MCF 10A (cell line): Measurements from ENCODE around the gene SDK2. TPM values are rescaled to one million over a fixed set of nuclear protein-coding genes. Genes with fewer than 3 reads are reported as not detected.

Experiments used
- BruUV-seq: library from RNA; stranded (reverse); fragments of 400-500 nt; replicated peaks from 2 replicates; lab custom pipeline; 2021; lab: Mats Ljungman, UMichigan
- CTCF ChIA-PET: fragments of 300-600 bp; sonication (Branson Sonifier 250); formaldehyde crosslinking; extraction: SDS; loops from one replicate; lab custom pipeline; 2021; ENCODE audit warnings: antibody characterized with exemption, inconsistent platforms; lab: Yijun Ruan, JAX
- POLR2A ChIA-PET: fragments of 300-600, 350-650 bp; sonication (Branson Sonifier 250); formaldehyde crosslinking; extraction: SDS; loops from one replicate; lab custom pipeline; 2020; ENCODE audit warnings: antibody characterized with exemption, inconsistent platforms; lab: Yijun Ruan, JAX
- DNase-seq: peaks from one replicate; pipeline ENCODE4 v3.0.0-alpha.2; 2018; ENCODE audit not compliant: unreplicated experiment
- H3K27ac Mint-ChIP-seq: one replicate; pipeline ENCODE4 v1.8.0; 2022; ENCODE audit warnings: mild to moderate bottlenecking, low read depth, mixed read lengths; ENCODE audit not compliant: unreplicated experiment
- H3K27me3 Mint-ChIP-seq: one replicate; pipeline ENCODE4 v1.8.0; 2022; ENCODE audit warnings: mixed read lengths; ENCODE audit not compliant: insufficient read depth, unreplicated experiment
- H3K36me3 Mint-ChIP-seq: one replicate; pipeline ENCODE4 v1.8.0; 2022; ENCODE audit warnings: mild to moderate bottlenecking, moderate library complexity, mixed read lengths; ENCODE audit not compliant: insufficient read depth, unreplicated experiment
- H3K4me1 Mint-ChIP-seq: one replicate; pipeline ENCODE4 v1.8.0; 2022; ENCODE audit warnings: mixed read lengths; ENCODE audit not compliant: insufficient read depth, unreplicated experiment
- H3K4me3 Mint-ChIP-seq: one replicate; pipeline ENCODE4 v1.8.0; 2022; ENCODE audit warnings: mild to moderate bottlenecking, moderate library complexity, mixed read lengths; ENCODE audit not compliant: unreplicated experiment
- H3K9me3 Mint-ChIP-seq: one replicate; pipeline ENCODE4 v1.8.0; 2022; ENCODE audit warnings: mixed read lengths; ENCODE audit not compliant: unreplicated experiment
- intact Hi-C: fragments of 100-400 bp; cut with micrococcal nuclease; formaldehyde crosslinking; loops from 2 replicates; pipeline ENCODE4 v1.14.1; 2022
- total RNA-seq: library from RNA; stranded (reverse); gene quantifications from 2 replicates; pipeline ENCODE4 v1.2.3, GENCODE V29; 2022
- TF ChIP-seq, protein P1 (sequence below): fragments of 200-600 bp; IDR thresholded peaks from one replicate; pipeline ENCODE4 v1.8.0; 2022; ENCODE audit warnings: antibody characterized with exemption, mild to moderate bottlenecking; ENCODE audit not compliant: unreplicated experiment

The SDK2 gene
- total RNA-seq, 1 experiment from 2014 or later, result not detected

GRCh38 chr17:73357318-73357717, 286.9 kb downstream of the SDK2 start:
- H3K27me3 Mint-ChIP-seq, result no peaks in the 10 kb centered on the region
- H3K36me3 Mint-ChIP-seq, result no peaks in the 10 kb centered on the region
- H3K27ac Mint-ChIP-seq, result no peak overlapping the region
- no peak overlapping the region for H3K4me3 Mint-ChIP-seq
- intact Hi-C loops, result no loop called here
- TF ChIP-seq, protein P1, sequence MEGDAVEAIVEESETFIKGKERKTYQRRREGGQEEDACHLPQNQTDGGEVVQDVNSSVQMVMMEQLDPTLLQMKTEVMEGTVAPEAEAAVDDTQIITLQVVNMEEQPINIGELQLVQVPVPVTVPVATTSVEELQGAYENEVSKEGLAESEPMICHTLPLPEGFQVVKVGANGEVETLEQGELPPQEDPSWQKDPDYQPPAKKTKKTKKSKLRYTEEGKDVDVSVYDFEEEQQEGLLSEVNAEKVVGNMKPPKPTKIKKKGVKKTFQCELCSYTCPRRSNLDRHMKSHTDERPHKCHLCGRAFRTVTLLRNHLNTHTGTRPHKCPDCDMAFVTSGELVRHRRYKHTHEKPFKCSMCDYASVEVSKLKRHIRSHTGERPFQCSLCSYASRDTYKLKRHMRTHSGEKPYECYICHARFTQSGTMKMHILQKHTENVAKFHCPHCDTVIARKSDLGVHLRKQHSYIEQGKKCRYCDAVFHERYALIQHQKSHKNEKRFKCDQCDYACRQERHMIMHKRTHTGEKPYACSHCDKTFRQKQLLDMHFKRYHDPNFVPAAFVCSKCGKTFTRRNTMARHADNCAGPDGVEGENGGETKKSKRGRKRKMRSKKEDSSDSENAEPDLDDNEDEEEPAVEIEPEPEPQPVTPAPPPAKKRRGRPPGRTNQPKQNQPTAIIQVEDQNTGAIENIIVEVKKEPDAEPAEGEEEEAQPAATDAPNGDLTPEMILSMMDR, result no peak
- ChIA-PET POLR2A (interaction anchor here (1.3 kb wide), 1 partner anchor 19 kb away, joined by 3 read pairs; no protein-coding TSS in a partner anchor), CTCF (interaction anchor here (0.5 to 1.2 kb wide), 3 partner anchors 46 to 439 kb away, joined by 3 to 4 read pairs (median 3); no protein-coding TSS in a partner anchor)
- BruUV-seq, result no TSS peak
- peaks cover 20% of the 10 kb centered on the region for H3K4me1 Mint-ChIP-seq
- no peak for DNase-seq
- no peaks in the 10 kb centered on the region for H3K9me3 Mint-ChIP-seq

- CTCF ChIA-PET, result interaction anchor here (0.7 to 1.5 kb wide), 4 partner anchors 8 to 47 kb away, joined by 3 to 8 read pairs (median 4); no protein-coding TSS in a partner anchor
- no peaks in the 10 kb centered on the region for H3K27me3 Mint-ChIP-seq
- POLR2A ChIA-PET, result interaction anchor here (0.9 to 1.8 kb wide), 7 partner anchors 15 to 89 kb away, joined by 3 to 7 read pairs (median 4); no protein-coding TSS in a partner anchor
- no peaks in the 10 kb centered on the region for H3K9me3 Mint-ChIP-seq
- H3K27ac Mint-ChIP-seq, result no peak overlapping the region
- H3K4me1 Mint-ChIP-seq, result peaks cover 20% of the 10 kb centered on the region
- H3K36me3 Mint-ChIP-seq, result no peaks in the 10 kb centered on the region
- TF ChIP-seq, protein P1, result no peak
- H3K4me3 Mint-ChIP-seq, result no peak overlapping the region
- no peak for DNase-seq
- BruUV-seq, result no TSS peak
- intact Hi-C loops, result no loop called here
These were observed 287.6 kb downstream of the SDK2 start for GRCh38 chr17:73356561-73357170.

- TF ChIP-seq, protein P1, result no peak
- CTCF ChIA-PET, result interaction anchor here (1.0 to 1.5 kb wide), 2 partner anchors 13 to 45 kb away, joined by 3 to 8 read pairs; no protein-coding TSS in a partner anchor
- Mint-ChIP-seq H3K27me3 (no peaks in the 10 kb centered on the region), H3K27ac (no peak overlapping the region), H3K36me3 (no peaks in the 10 kb centered on the region), H3K4me3 (no peak overlapping the region), H3K9me3 (no peaks in the 10 kb centered on the region), H3K4me1 (peaks cover 12% of the 10 kb centered on the region)
- POLR2A ChIA-PET, result interaction anchor here (1.5 to 1.8 kb wide), 2 partner anchors 13 to 44 kb away, joined by 4 to 7 read pairs; no protein-coding TSS in a partner anchor
- BruUV-seq, result no TSS peak
- intact Hi-C loops, result loop anchor here (1.0 kb wide), 1 partner anchor 43 kb away; no protein-coding TSS in a partner anchor
- no peak for DNase-seq
These were observed 289.6 kb downstream of the SDK2 start for GRCh38 chr17:73354423-73355284.

DNA sequence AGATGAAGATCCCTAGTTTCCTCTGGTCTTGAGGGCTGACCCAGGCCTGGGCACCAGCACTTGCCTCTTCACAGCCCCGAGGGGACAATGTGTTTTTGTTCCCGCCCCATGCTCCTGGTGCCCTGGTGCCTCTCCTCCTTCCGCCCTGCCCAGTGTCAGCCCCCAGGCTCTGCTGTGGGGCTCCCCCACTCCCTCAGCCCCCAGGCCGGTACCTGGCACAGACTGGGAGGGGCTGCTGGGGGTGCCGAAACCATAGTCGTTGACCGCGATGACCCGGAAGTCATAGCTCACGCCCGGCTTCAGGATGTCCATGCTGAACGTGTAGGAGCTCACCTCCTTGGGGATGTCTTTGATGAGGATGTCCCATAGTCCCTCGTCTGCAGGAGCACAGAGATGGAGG, 292.0 kb downstream of the SDK2 start:
- no peaks in the 10 kb centered on the region for H3K9me3 Mint-ChIP-seq
- H3K36me3 Mint-ChIP-seq, result no peaks in the 10 kb centered on the region
- no peak overlapping the region for H3K4me3 Mint-ChIP-seq
- CTCF ChIA-PET, result interaction anchor here (1.3 kb wide), 1 partner anchor 17 kb away, joined by 5 read pairs; no protein-coding TSS in a partner anchor
- no TSS peak for BruUV-seq
- no peaks in the 10 kb centered on the region for H3K27me3 Mint-ChIP-seq
- TF ChIP-seq, protein P1, result no peak
- H3K4me1 Mint-ChIP-seq, result peaks cover 10% of the 10 kb centered on the region
- intact Hi-C loops, result no loop called here
- H3K27ac Mint-ChIP-seq, result no peak overlapping the region
- no peak for DNase-seq
- POLR2A ChIA-PET, result no interaction called here
